ENCODE results near the gene KCNH6. TPM values are rescaled to one million over a fixed set of nuclear protein-coding genes. Genes with fewer than 3 reads are reported as not detected.
A peak's percentile ranks its signal among the peaks of the same experiment; 100 is the strongest.

Gene KCNH6
- total RNA-seq, 6 experiments from 2014 or later = not detected

- Histone ChIP-seq H3K36me3 (no peaks in the 10 kb centered on the region), H3K9me3 (no peaks in the 10 kb centered on the region), H3K4me3 (no peak overlapping the region), H3K27ac (no peak overlapping the region), H3K27me3 (no peaks in the 10 kb centered on the region), H3K4me1 (no peaks in the 10 kb centered on the region)
- DNase-seq = no peak
- intact Hi-C loops (cut with DNase I) = no loop called here
- WGBS (ENCODE audit: insufficient coverage, low coverage, low lambda C conversion rate, missing lambda C conversion rate) = 64% methylated on average over 6 of the region's 9 CpGs
- ATAC-seq = no peak
- TF ChIP-seq POLR2A (IDR thresholded peaks at IDR 0.05) (no peak), CTCF (IDR thresholded peaks at IDR 0.05) (no peak)
These were observed 24.4 kb upstream of the KCNH6 start for GRCh38 chr17:63498626-63499195.

GRCh38 chr17:63500543-63501390 lies 22.4 kb upstream of the KCNH6 start:
- Histone ChIP-seq H3K9me3 (no peaks in the 10 kb centered on the region), H3K27me3 (no peaks in the 10 kb centered on the region), H3K4me3 (no peak overlapping the region), H3K27ac (no peak overlapping the region), H3K4me1 (no peaks in the 10 kb centered on the region), H3K36me3 (no peaks in the 10 kb centered on the region)
- intact Hi-C loops (cut with DNase I) = no loop called here
- TF ChIP-seq POLR2A (IDR thresholded peaks at IDR 0.05) (no peak), CTCF (IDR thresholded peaks at IDR 0.05) (no peak)
- ATAC-seq (peak in 1 of 4 donors; percentile 33), DNase-seq (no peak)
- WGBS (ENCODE audit: insufficient coverage, low coverage, low lambda C conversion rate, missing lambda C conversion rate) = 30% methylated on average over 9 of the region's 14 CpGs

GRCh38 chr17:63503341-63503705 lies 19.8 kb upstream of the KCNH6 start:
- no peak for DNase-seq
- ATAC-seq = no peak
- Histone ChIP-seq H3K36me3 (no peaks in the 10 kb centered on the region), H3K27ac (no peak overlapping the region), H3K4me1 (no peaks in the 10 kb centered on the region), H3K4me3 (no peak overlapping the region), H3K9me3 (no peaks in the 10 kb centered on the region), H3K27me3 (no peaks in the 10 kb centered on the region)
- 59% methylated on average over 8 of the region's 8 CpGs for WGBS (ENCODE audit: insufficient coverage, low coverage, low lambda C conversion rate, missing lambda C conversion rate)
- intact Hi-C loops (cut with DNase I) = no loop called here
- TF ChIP-seq CTCF (IDR thresholded peaks at IDR 0.05) = no peak
- no peak for TF ChIP-seq POLR2A (IDR thresholded peaks at IDR 0.05)

GRCh38 chr17:63504261-63504660 lies 18.9 kb upstream of the KCNH6 start:
- Histone ChIP-seq H3K4me1 (no peaks in the 10 kb centered on the region), H3K27me3 (no peaks in the 10 kb centered on the region), H3K27ac (no peak overlapping the region), H3K9me3 (no peaks in the 10 kb centered on the region), H3K36me3 (no peaks in the 10 kb centered on the region), H3K4me3 (no peak overlapping the region)
- TF ChIP-seq CTCF (IDR thresholded peaks at IDR 0.05) = no peak
- TF ChIP-seq POLR2A (IDR thresholded peaks at IDR 0.05) = no peak
- DNase-seq = no peak
- intact Hi-C loops (cut with DNase I) = no loop called here
- no peak for ATAC-seq
